GM23338 (cell line): ENCODE data around the gene RFX3. TPM values are rescaled to one million over a fixed set of nuclear protein-coding genes. Genes with fewer than 3 reads are reported as not detected.

Source experiments
- ATAC-seq: fragments of 200-7000 bp; cut with Tn5 transposase; 3 replicates; pipeline ENCODE4 v1.9.1; 2020
- DNase-seq: peaks from one replicate; pipeline ENCODE4 v3.0.0-alpha.2; 2015; ENCODE audit warnings: low spot score
- H2AFZ ChIP-seq: fragments of 200-600 bp; sonication (generic); 2 replicates; pipeline ENCODE4 v1.8.0; 2016; ENCODE audit warnings: antibody characterized with exemption, mild to moderate bottlenecking, moderate library complexity
- H3F3A ChIP-seq: fragments of 200-600 bp; sonication (generic); replicated peaks from 2 replicates; pipeline ENCODE4 v1.8.0; 2017; ENCODE audit warnings: antibody characterized with exemption, mixed run types, low read depth
- H3K27ac ChIP-seq: fragments of 200-600 bp; sonication (generic); 2 replicates; pipeline ENCODE4 v1.6.1; 2016; ENCODE audit warnings: low read depth
- H3K27me3 ChIP-seq: fragments of 200-600 bp; sonication (generic); 2 replicates; pipeline ENCODE4 v1.8.0; 2016; ENCODE audit warnings: mild to moderate bottlenecking, mixed run types, moderate library complexity; ENCODE audit not compliant: insufficient read depth
- H3K36me3 ChIP-seq: fragments of 200-600 bp; sonication (generic); 2 replicates; pipeline ENCODE4 v1.8.0; 2016; ENCODE audit warnings: mild to moderate bottlenecking; ENCODE audit not compliant: insufficient read depth
- H3K4me1 ChIP-seq: fragments of 200-600 bp; sonication (generic); 2 replicates; pipeline ENCODE4 v1.8.0; 2016; ENCODE audit warnings: mild to moderate bottlenecking, moderate library complexity; ENCODE audit not compliant: insufficient read depth
- H3K4me2 ChIP-seq: fragments of 200-600 bp; sonication (generic); 2 replicates; pipeline ENCODE4 v1.7.1; 2017; ENCODE audit warnings: mixed run types
- H3K4me3 ChIP-seq: fragments of 200-600 bp; sonication (generic); 2 replicates; pipeline ENCODE4 v1.6.1; 2016; ENCODE audit warnings: mixed run types
- H3K79me2 ChIP-seq: fragments of 200-600 bp; sonication (generic); replicated peaks from 2 replicates; pipeline ENCODE4 v1.8.0; 2017; ENCODE audit warnings: mild to moderate bottlenecking; ENCODE audit not compliant: insufficient read depth
- H3K9me2 ChIP-seq: fragments of 200-600 bp; sonication (generic); 2 replicates; pipeline ENCODE4 v1.8.0; 2017; ENCODE audit not compliant: insufficient read depth
- H4K20me1 ChIP-seq: fragments of 200-600 bp; sonication (generic); replicated peaks from 2 replicates; pipeline ENCODE4 v1.8.0; 2017; ENCODE audit warnings: mild to moderate bottlenecking; ENCODE audit not compliant: insufficient read depth
- H3K27ac Mint-ChIP-seq: 2 replicates; pipeline ENCODE4 v1.8.0; 2020; ENCODE audit warnings: inconsistent platforms, mild to moderate bottlenecking, moderate library complexity, mixed read lengths
- H3K27me3 Mint-ChIP-seq: 3 replicates; pipeline ENCODE4 v1.8.0; 2022; ENCODE audit warnings: low read depth, mild to moderate bottlenecking, moderate library complexity, mixed read lengths, inconsistent platforms; ENCODE audit not compliant: insufficient read depth, poor library complexity
- H3K36me3 Mint-ChIP-seq: 3 replicates; pipeline ENCODE4 v1.8.0; 2021; ENCODE audit warnings: low read depth, mild to moderate bottlenecking, inconsistent platforms, moderate library complexity, mixed read lengths
- H3K4me1 Mint-ChIP-seq: 3 replicates; pipeline ENCODE4 v1.8.0; 2020; ENCODE audit warnings: mild to moderate bottlenecking, inconsistent platforms, mixed read lengths
- H3K4me3 Mint-ChIP-seq: 3 replicates; pipeline ENCODE4 v1.8.0; 2021; ENCODE audit warnings: moderate library complexity, mild to moderate bottlenecking, inconsistent platforms, mixed read lengths
- H3K9me3 Mint-ChIP-seq: 3 replicates; pipeline ENCODE4 v1.8.0; 2020; ENCODE audit warnings: moderate library complexity, mild to moderate bottlenecking, inconsistent platforms, mixed read lengths
- EZH2phosphoT487 ChIP-seq: fragments of 200-600 bp; sonication (generic); IDR thresholded peaks from one replicate; pipeline ENCODE4 v1.8.1; 2018; ENCODE audit warnings: antibody characterized with exemption; ENCODE audit not compliant: unreplicated experiment
- NANOG ChIP-seq: IDR thresholded peaks from 2 replicates; pipeline ENCODE4 v1.6.1; 2016; ENCODE audit warnings: antibody characterized with exemption, borderline replicate concordance
- POLR2AphosphoS5 ChIP-seq: IDR thresholded peaks from 2 replicates; pipeline ENCODE4 v1.6.1; 2016; ENCODE audit warnings: antibody characterized with exemption, low read depth
- STAT1 ChIP-seq: IDR thresholded peaks from one replicate; pipeline ENCODE4 v1.6.1; 2016; ENCODE audit warnings: antibody characterized with exemption; ENCODE audit not compliant: unreplicated experiment
- ZNF114 ChIP-seq: fragments of 250-450 bp; sonication (Bioruptor Pico); IDR thresholded peaks from 2 replicates; pipeline ENCODE4 v1.5.0; 2020; ENCODE audit warnings: mild to moderate bottlenecking, moderate library complexity
- polyA plus RNA-seq: library from polyadenylated mRNA; unstranded; fragments of >200 nt; fragmentation: Nextera tagmentation; extraction: Ambion mirVana; gene quantifications from 2 replicates; pipeline ENCODE4 v1.2.1, GENCODE V29; 2016
- total RNA-seq: library from RNA; depleted of rRNA; stranded (reverse); fragments of >200 nt; shearing (Covaris generic); gene quantifications from 2 replicates; pipeline ENCODE4 v1.2.3, GENCODE V29; 2014
- TF ChIP-seq, protein P1 (sequence below): IDR thresholded peaks from one replicate; pipeline ENCODE4 v1.6.1; 2018; ENCODE audit warnings: antibody characterized with exemption; ENCODE audit not compliant: unreplicated experiment
- TF ChIP-seq, protein P2 (sequence below), 2 experiments: fragments of 200-600 bp in 1 of 2; sonication (generic) in 1 of 2; conservative IDR thresholded peaks; 2 replicates each; pipeline versions ENCODE4 v1.5.1 to v1.6.1; 2016 to 2017; ENCODE audit warnings: antibody characterized with exemption in 2 of 2, low read depth in 2 of 2, mild to moderate bottlenecking in 2 of 2, moderate library complexity in 1 of 2
- TF ChIP-seq, protein P3 (sequence below): IDR thresholded peaks from 2 replicates; pipeline ENCODE4 v1.6.1; 2016; ENCODE audit warnings: antibody characterized with exemption

The RFX3 gene
- total and polyA plus RNA-seq, 2 experiments from 2014 or later, result 9.8 to 22.1 TPM

DNA sequence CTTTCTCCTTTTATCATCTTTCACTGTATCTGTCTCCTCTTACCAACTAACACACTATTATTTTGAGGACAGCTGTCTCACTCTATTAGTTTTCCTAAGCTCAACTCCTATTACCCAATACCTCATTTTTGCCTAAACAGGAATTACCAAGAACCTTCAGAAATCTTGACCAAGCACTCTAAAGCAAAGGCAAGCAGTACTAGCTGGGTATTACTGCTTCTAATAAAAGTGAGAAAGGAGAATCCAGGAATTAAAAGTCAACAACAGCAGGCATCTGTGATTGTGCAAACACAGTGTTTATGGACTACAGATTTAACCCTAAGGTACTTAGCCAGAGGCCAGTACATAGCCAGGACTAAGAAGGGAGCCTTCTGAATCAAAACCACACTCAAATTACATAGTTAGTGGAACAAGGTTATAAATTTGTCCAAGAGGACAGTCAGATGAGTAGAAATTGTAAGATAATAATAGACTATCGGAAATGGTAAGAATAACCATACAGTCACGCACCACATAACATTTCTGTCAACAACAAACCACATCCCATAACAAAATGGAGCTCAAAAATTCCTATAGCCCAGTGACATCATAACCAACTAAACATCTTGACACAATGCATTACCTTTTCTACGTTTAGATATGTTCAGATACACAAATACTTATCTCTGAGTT, 8.3 kb downstream of the RFX3 start:
- H2AFZ ChIP-seq, result no peak overlapping the region
- H3K27ac Mint-ChIP-seq, result no peak overlapping the region
- H3K27me3 Mint-ChIP-seq, result no peaks in the 10 kb centered on the region
- no peaks in the 10 kb centered on the region; the same call in 1 of the 2 replicates for H4K20me1 ChIP-seq
- no peak overlapping the region for H3K27ac ChIP-seq
- ATAC-seq, result no peak
- H3K4me3 ChIP-seq, result no peak overlapping the region
- no peaks in the 10 kb centered on the region for H3K27me3 ChIP-seq
- no peak overlapping the region for H3K4me2 ChIP-seq
- peaks cover 100% of the 10 kb centered on the region for H3K79me2 ChIP-seq
- H3K4me1 ChIP-seq, result peaks cover 18% of the 10 kb centered on the region
- H3K36me3 ChIP-seq, result no peaks in the 10 kb centered on the region
- H3K9me3 Mint-ChIP-seq, result no peaks in the 10 kb centered on the region; the same call in 2 of the 3 replicates
- 0 out of 3 replicates have a peak, but pooled peaks cover 3% of the 10 kb centered on the region for H3K36me3 Mint-ChIP-seq
- no peak overlapping the region for H3K4me3 Mint-ChIP-seq
- no peaks in the 10 kb centered on the region for H3F3A ChIP-seq
- no peak for DNase-seq
- H3K4me1 Mint-ChIP-seq, result peaks cover 25% of the 10 kb centered on the region
- TF ChIP-seq EZH2phosphoT487 (no peak), STAT1 (no peak)
- TF ChIP-seq, protein P1, sequence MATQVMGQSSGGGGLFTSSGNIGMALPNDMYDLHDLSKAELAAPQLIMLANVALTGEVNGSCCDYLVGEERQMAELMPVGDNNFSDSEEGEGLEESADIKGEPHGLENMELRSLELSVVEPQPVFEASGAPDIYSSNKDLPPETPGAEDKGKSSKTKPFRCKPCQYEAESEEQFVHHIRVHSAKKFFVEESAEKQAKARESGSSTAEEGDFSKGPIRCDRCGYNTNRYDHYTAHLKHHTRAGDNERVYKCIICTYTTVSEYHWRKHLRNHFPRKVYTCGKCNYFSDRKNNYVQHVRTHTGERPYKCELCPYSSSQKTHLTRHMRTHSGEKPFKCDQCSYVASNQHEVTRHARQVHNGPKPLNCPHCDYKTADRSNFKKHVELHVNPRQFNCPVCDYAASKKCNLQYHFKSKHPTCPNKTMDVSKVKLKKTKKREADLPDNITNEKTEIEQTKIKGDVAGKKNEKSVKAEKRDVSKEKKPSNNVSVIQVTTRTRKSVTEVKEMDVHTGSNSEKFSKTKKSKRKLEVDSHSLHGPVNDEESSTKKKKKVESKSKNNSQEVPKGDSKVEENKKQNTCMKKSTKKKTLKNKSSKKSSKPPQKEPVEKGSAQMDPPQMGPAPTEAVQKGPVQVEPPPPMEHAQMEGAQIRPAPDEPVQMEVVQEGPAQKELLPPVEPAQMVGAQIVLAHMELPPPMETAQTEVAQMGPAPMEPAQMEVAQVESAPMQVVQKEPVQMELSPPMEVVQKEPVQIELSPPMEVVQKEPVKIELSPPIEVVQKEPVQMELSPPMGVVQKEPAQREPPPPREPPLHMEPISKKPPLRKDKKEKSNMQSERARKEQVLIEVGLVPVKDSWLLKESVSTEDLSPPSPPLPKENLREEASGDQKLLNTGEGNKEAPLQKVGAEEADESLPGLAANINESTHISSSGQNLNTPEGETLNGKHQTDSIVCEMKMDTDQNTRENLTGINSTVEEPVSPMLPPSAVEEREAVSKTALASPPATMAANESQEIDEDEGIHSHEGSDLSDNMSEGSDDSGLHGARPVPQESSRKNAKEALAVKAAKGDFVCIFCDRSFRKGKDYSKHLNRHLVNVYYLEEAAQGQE, result no peak
- TF ChIP-seq, protein P2, sequence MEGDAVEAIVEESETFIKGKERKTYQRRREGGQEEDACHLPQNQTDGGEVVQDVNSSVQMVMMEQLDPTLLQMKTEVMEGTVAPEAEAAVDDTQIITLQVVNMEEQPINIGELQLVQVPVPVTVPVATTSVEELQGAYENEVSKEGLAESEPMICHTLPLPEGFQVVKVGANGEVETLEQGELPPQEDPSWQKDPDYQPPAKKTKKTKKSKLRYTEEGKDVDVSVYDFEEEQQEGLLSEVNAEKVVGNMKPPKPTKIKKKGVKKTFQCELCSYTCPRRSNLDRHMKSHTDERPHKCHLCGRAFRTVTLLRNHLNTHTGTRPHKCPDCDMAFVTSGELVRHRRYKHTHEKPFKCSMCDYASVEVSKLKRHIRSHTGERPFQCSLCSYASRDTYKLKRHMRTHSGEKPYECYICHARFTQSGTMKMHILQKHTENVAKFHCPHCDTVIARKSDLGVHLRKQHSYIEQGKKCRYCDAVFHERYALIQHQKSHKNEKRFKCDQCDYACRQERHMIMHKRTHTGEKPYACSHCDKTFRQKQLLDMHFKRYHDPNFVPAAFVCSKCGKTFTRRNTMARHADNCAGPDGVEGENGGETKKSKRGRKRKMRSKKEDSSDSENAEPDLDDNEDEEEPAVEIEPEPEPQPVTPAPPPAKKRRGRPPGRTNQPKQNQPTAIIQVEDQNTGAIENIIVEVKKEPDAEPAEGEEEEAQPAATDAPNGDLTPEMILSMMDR (conservative IDR thresholded peaks at IDR 0.05; ENCODE audit: low read depth in 2 of 2), result no peak
- H3K9me2 ChIP-seq, result no peaks in the 10 kb centered on the region

DNA sequence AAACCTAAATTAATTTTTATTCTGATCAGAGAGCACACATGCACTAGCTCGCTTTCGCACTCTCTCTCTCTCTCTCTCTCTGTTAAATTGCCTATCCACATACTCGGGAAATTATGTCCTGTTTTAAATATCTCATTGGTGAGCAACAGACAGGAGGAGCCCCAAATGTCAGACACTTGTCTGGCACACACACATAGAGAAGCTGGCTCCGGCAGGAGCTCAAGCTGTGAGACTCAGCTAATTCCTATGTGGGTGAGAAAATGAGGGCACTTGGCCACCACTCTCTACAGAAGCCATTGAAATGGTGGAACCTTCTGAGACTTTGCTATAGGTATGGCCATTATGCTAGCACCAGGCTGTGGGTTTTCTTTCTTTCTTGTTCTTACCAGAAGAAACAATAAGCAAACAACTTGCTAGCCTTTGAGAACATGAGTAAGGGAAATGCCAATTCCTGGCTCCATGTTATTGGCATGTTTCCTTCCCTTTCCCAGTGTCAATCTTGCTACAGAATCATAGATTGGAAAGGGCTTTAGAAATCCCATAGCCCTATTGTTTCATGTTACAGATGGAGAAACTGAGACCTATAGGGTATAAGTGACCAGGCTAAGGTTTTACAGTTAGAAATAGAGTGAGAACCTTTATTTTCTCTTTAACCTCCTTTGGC, 9.0 kb downstream of the RFX3 start:
- ATAC-seq, result no peak
- Histone ChIP-seq H3F3A (no peaks in the 10 kb centered on the region), H3K4me2 (no peak overlapping the region), H3K9me2 (no peaks in the 10 kb centered on the region), H3K4me3 (no peak overlapping the region), H3K36me3 (no peaks in the 10 kb centered on the region), H3K27ac (no peak overlapping the region), H3K27me3 (no peaks in the 10 kb centered on the region), H3K4me1 (peaks cover 13% of the 10 kb centered on the region), H2AFZ (no peak overlapping the region), H3K79me2 (peaks cover 99% of the 10 kb centered on the region), H4K20me1 (no peaks in the 10 kb centered on the region; the same call in 1 of the 2 replicates)
- Mint-ChIP-seq H3K27me3 (no peaks in the 10 kb centered on the region), H3K9me3 (no peaks in the 10 kb centered on the region; the same call in 2 of the 3 replicates), H3K4me3 (no peak overlapping the region), H3K4me1 (peaks cover 20% of the 10 kb centered on the region), H3K27ac (no peak overlapping the region; the same call in 1 of the 2 replicates), H3K36me3 (0 out of 3 replicates have a peak, but pooled peaks cover 3% of the 10 kb centered on the region)
- no peak for DNase-seq
- TF ChIP-seq, protein P3, sequence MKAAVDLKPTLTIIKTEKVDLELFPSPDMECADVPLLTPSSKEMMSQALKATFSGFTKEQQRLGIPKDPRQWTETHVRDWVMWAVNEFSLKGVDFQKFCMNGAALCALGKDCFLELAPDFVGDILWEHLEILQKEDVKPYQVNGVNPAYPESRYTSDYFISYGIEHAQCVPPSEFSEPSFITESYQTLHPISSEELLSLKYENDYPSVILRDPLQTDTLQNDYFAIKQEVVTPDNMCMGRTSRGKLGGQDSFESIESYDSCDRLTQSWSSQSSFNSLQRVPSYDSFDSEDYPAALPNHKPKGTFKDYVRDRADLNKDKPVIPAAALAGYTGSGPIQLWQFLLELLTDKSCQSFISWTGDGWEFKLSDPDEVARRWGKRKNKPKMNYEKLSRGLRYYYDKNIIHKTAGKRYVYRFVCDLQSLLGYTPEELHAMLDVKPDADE, result no peak
- no peak for TF ChIP-seq ZNF114 (CRISPR knock-in tag)
- TF ChIP-seq EZH2phosphoT487, result no peak
- no peak for TF ChIP-seq POLR2AphosphoS5
- TF ChIP-seq, protein P1, result no peak
- TF ChIP-seq NANOG, result no peak
- no peak for TF ChIP-seq STAT1
